Pulmonary artery endothelial cell (primary cell): ENCODE data around the gene RTF1. TPM values are rescaled to one million over a fixed set of nuclear protein-coding genes. Genes with fewer than 3 reads are reported as not detected.
A peak's percentile ranks its signal among the peaks of the same experiment; 100 is the strongest.

Source experiments
- DNase-seq: peaks from one replicate; pipeline ENCODE4 v3.0.0-alpha.2; 2011; ENCODE audit warnings: low read depth, low spot score
- total RNA-seq: library from RNA; depleted of rRNA; stranded (reverse); fragments of >200 nt; gene quantifications from 2 replicates; pipeline ENCODE4 v1.2.3, GENCODE V29; 2014

The RTF1 gene
- total RNA-seq, 1 donor from 2014 or later = 14.6 TPM

GRCh38 chr15:41484937-41485625 lies 68.2 kb downstream of the RTF1 start:
- DNase-seq = no peak

- no peak for DNase-seq
Observed at GRCh38 chr15:41486286-41486685, 69.4 kb downstream of the RTF1 start.

GRCh38 chr15:41487381-41487780 lies 70.5 kb downstream of the RTF1 start:
- DNase-seq = no peak

GRCh38 chr15:41487802-41488201 lies 70.9 kb downstream of the RTF1 start:
- DNase-seq = no peak

GRCh38 chr15:41489641-41490040 lies 72.7 kb downstream of the RTF1 start:
- no peak for DNase-seq

GRCh38 chr15:41490355-41490754 lies 73.5 kb downstream of the RTF1 start:
- peak; percentile 82 for DNase-seq

- DNase-seq = no peak
Observed at GRCh38 chr15:41491889-41492288, 75.0 kb downstream of the RTF1 start.

GRCh38 chr15:41492597-41493204 lies 75.8 kb downstream of the RTF1 start:
- DNase-seq = no peak

- no peak for DNase-seq
Observed at GRCh38 chr15:41493205-41493901, 76.5 kb downstream of the RTF1 start, which contains the start of gene ITPKA. ITPKA (plus strand) TSS chr15:41493874; CDS start chr15:41493928, 54 bp downstream.

GRCh38 chr15:41493902-41494189 lies 77.0 kb downstream of the RTF1 start:
- DNase-seq = no peak

GRCh38 chr15:41494190-41494921 lies 77.5 kb downstream of the RTF1 start:
- DNase-seq = no peak

GRCh38 chr15:41494922-41495735 lies 78.2 kb downstream of the RTF1 start:
- DNase-seq = no peak

- DNase-seq = no peak
Observed at GRCh38 chr15:41495736-41496599, 79.1 kb downstream of the RTF1 start.

- no peak for DNase-seq
Observed at GRCh38 chr15:41498657-41499056, 81.8 kb downstream of the RTF1 start.

GRCh38 chr15:41499109-41499851 lies 82.4 kb downstream of the RTF1 start:
- no peak for DNase-seq

GRCh38 chr15:41501191-41501917 lies 84.5 kb downstream of the RTF1 start:
- DNase-seq = no peak

- no peak for DNase-seq
Observed at GRCh38 chr15:41501931-41502794, 85.3 kb downstream of the RTF1 start.
